Peyer's patch (tissue), 4 donors: ENCODE results near the gene PAPOLB. TPM values are rescaled to one million over a fixed set of nuclear protein-coding genes. Genes with fewer than 3 reads are reported as not detected.
A peak's percentile ranks its signal among the peaks of the same experiment; 100 is the strongest.

ENCODE experiments used
- DNase-seq, 3 donors: peaks; one replicate each; pipeline ENCODE4 v3.0.0-alpha.2; 2017 to 2019
- H3K27ac ChIP-seq, 4 donors: fragments of 200-600 bp; sonication (generic); one replicate each; pipeline ENCODE4 v1.5.1; 2016 to 2019
- H3K27me3 ChIP-seq, 2 donors: fragments of 200-600 bp; sonication (generic); one replicate each; pipeline ENCODE4 v1.5.1; 2019
- H3K36me3 ChIP-seq, 3 donors: fragments of 200-600 bp; sonication (generic); one replicate each; pipeline ENCODE4 v1.5.1; 2016 to 2019
- H3K4me1 ChIP-seq, 4 donors: fragments of 200-600 bp; sonication (generic); one replicate each; pipeline ENCODE4 v1.5.1; 2016 to 2019
- H3K4me3 ChIP-seq, 4 donors: fragments of 200-600 bp; sonication (generic); 1 replicate in 3 of 4; 2 replicates in 1 of 4; pipeline ENCODE4 v1.5.1; 2016 to 2019; ENCODE audit warnings: mild to moderate bottlenecking in 1 of 4
- H3K9me3 ChIP-seq, 4 donors: fragments of 200-600 bp; sonication (generic); one replicate each; pipeline ENCODE4 v1.5.1; 2016 to 2019; ENCODE audit warnings: mild to moderate bottlenecking in 1 of 4
- POLR2A ChIP-seq, 2 donors: fragments of 450-650 bp; IDR thresholded peaks; one replicate each; pipeline ENCODE4 v1.5.1; 2017; ENCODE audit warnings: antibody characterized with exemption in 2 of 2, mild to moderate bottlenecking in 2 of 2, moderate library complexity in 2 of 2
- total RNA-seq, 4 donors: library from RNA; depleted of rRNA; stranded (reverse); fragments of >200 nt; gene quantifications; one replicate each; pipeline ENCODE4 v1.1.0, GENCODE V29; 2016
- TF ChIP-seq, protein P1 (sequence below), 6 experiments: fragments of 450-650 bp in 4 of 6; fragments of 200-600 bp in 2 of 6; sonication (generic) in 1 of 6; IDR thresholded peaks; one replicate each; pipeline ENCODE4 v1.5.1; 2017 to 2019; ENCODE audit warnings: antibody characterized with exemption in 6 of 6, mild to moderate bottlenecking in 3 of 6, moderate library complexity in 1 of 6

The PAPOLB gene
- total RNA-seq, 4 donors from 2014 or later: not detected

DNA sequence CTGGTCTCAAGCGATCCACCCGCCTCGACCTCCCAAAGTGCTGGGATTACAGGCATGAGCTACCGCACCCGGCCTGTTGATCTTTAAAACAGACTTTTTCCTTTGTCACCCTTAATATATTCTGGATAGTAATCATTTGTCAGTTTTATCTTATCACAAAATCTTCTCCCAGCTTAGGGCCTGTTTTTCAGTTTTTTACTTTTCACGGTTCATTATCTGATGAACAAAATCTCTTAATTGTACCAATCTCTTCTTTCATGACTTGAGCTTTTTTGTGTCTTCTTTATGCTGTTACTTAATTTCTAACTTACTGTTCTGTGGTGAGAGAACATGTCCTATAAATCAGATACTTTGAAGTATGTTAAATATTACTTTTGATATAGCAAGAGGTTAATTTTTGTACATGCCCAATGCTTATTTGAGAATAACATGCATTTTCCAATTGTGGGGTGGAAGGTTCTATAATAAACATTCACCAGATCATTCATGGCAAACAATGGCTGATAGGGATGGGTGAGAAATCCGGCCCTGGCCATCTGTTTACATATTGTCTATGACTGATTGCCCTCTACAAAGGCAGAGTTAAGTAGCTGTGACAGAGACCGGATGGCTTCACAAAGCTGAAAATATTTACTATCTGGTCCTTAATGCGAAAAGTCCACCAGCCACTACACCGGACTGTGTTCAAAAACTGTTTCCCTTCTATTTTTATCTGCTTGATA lies 5.3 kb downstream of the PAPOLB start:
- no peak for TF ChIP-seq POLR2A (IDR thresholded peaks at IDR 0.05)
- TF ChIP-seq, protein P1, sequence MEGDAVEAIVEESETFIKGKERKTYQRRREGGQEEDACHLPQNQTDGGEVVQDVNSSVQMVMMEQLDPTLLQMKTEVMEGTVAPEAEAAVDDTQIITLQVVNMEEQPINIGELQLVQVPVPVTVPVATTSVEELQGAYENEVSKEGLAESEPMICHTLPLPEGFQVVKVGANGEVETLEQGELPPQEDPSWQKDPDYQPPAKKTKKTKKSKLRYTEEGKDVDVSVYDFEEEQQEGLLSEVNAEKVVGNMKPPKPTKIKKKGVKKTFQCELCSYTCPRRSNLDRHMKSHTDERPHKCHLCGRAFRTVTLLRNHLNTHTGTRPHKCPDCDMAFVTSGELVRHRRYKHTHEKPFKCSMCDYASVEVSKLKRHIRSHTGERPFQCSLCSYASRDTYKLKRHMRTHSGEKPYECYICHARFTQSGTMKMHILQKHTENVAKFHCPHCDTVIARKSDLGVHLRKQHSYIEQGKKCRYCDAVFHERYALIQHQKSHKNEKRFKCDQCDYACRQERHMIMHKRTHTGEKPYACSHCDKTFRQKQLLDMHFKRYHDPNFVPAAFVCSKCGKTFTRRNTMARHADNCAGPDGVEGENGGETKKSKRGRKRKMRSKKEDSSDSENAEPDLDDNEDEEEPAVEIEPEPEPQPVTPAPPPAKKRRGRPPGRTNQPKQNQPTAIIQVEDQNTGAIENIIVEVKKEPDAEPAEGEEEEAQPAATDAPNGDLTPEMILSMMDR (IDR thresholded peaks at IDR 0.05): no peak
- no peaks in the 10 kb centered on the region for H3K9me3 ChIP-seq
- no peaks in the 10 kb centered on the region for H3K4me1 ChIP-seq
- no peaks in the 10 kb centered on the region for H3K36me3 ChIP-seq
- no peak for DNase-seq
- no peaks in the 10 kb centered on the region for H3K27me3 ChIP-seq
- no peak overlapping the region for H3K27ac ChIP-seq
- H3K4me3 ChIP-seq: no peak overlapping the region

DNA sequence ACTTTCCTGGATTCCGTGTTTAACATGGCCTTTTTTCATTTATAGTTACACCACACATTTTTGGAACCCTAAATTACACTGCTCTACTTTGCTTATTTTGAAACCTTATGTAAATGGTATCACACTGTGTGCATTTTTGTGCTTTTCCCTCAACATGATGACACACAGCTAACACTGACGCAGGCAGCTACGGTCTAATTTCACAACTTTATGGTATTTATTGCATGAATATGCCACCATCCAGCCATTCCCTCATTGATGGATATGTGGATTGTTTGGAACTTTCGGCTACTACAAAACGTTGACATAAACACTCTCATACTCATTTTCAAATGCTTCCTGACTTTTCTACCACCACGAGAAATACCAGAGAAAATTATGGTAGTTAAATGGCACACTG lies 6.9 kb downstream of the PAPOLB start:
- TF ChIP-seq, protein P1 (IDR thresholded peaks at IDR 0.05): no peak
- TF ChIP-seq POLR2A (IDR thresholded peaks at IDR 0.05): no peak
- DNase-seq: no peak
- no peaks in the 10 kb centered on the region for H3K27me3 ChIP-seq

DNA sequence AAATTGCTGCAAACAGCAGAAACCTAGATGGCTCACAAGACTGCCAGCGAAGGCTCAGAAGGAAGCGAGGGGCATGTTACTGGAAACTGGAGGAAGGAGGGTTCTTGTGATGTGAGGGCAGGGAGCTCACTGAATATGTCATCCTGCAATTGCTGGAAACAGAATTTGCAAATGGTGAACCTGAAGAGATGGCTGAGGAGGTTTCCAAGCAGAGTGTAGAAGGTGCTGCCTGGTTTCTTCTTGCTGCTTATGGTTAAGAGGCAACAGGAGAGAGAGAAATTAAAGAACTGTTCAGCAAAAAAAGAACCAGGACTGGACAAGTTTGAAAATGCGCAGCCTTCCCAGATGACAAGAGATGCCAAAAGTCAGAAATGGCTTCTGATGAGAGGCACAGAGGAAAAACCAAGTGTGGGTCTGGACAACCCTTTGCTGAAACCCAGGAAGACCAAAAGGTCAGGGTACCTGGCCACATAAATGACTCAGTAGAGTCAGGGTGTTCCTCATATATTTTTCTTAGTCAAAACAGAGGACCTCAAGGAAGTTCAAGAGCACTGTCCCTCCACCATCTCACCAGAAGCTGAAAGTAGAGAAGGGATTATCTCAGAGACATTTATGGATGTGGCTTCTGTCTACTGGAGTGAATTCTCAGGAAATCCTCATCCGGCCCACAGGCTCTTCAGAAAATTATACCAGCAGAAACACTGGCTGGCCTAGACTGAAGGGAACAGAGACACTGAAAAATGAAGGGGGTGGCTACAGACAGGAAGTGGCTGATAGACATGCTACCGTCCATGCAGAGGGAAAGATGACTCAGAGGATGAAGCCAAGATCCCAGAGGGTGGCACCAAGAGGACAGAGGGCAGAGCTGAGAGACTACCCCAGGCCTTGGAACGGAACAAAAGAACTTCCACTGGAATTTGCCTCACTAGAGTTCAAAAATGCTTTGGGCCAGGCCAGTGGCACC lies 10.1 kb downstream of the PAPOLB start:
- H3K4me1 ChIP-seq: no peaks in the 10 kb centered on the region
- no peak overlapping the region for H3K4me3 ChIP-seq
- H3K36me3 ChIP-seq: no peaks in the 10 kb centered on the region
- no peak for TF ChIP-seq POLR2A (IDR thresholded peaks at IDR 0.05)
- TF ChIP-seq, protein P1 (IDR thresholded peaks at IDR 0.05): no peak
- H3K9me3 ChIP-seq: no peaks in the 10 kb centered on the region
- no peak for DNase-seq
- H3K27ac ChIP-seq: no peak overlapping the region
- no peaks in the 10 kb centered on the region for H3K27me3 ChIP-seq

More for the DNA sequence above, 6.9 kb downstream of the PAPOLB start:
- H3K9me3 ChIP-seq: no peaks in the 10 kb centered on the region
- H3K27ac ChIP-seq: no peak overlapping the region
- no peaks in the 10 kb centered on the region for H3K4me1 ChIP-seq
- no peak overlapping the region for H3K4me3 ChIP-seq
- H3K36me3 ChIP-seq: no peaks in the 10 kb centered on the region

DNA sequence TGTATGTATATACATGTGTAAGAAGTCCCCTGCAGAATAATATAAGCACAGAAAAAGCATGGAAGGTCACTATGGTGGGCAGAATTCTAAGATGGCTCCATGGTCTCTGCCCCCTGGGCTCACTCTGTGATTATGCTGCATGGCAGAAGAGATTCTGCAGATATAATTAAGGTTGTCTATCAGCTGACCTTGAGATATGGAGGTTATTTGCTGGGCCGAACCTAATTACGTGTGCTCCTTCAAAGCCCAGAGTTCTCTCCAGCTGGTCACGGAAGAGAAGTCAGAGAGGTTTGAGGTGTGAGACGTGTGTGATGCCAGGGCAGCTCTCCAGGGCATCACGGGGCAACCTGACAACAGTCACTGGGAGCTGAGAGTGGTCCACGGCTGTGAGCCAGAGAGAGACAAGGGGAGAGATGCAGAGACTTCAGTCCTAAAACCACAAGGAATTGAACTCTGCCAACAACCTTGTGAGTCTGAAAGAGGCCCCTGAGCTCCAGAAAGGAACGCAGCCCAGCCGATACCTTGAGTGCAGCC lies 11.5 kb downstream of the PAPOLB start:
- H3K36me3 ChIP-seq: no peaks in the 10 kb centered on the region
- H3K4me1 ChIP-seq: no peaks in the 10 kb centered on the region
- TF ChIP-seq POLR2A (IDR thresholded peaks at IDR 0.05): no peak
- TF ChIP-seq, protein P1 (IDR thresholded peaks at IDR 0.05): no peak
- H3K27me3 ChIP-seq: no peaks in the 10 kb centered on the region
- no peak overlapping the region for H3K27ac ChIP-seq
- no peak overlapping the region for H3K4me3 ChIP-seq
- no peaks in the 10 kb centered on the region for H3K9me3 ChIP-seq
- DNase-seq: no peak

DNA sequence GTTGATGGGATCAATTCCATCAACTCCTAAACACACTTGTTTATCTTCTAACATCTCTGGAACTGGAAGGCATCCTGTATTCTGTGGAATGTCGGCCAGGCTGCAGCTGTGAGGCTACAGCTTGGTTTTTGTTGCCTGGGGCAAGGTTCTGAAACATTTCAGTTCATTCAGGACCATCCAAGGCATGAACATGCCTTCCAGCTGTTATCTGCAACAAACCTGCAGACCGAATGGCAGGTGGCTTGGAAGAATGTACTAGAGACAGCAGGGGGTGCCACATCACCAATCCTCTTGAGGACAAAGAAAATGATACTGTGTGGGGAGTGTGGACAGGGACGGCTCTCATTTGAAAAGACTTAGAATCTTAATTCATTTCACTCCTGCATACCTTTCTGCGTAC lies 12.4 kb downstream of the PAPOLB start:
- Histone ChIP-seq H3K4me3 (no peak overlapping the region), H3K4me1 (no peaks in the 10 kb centered on the region), H3K27ac (no peak overlapping the region), H3K27me3 (no peaks in the 10 kb centered on the region), H3K9me3 (no peaks in the 10 kb centered on the region), H3K36me3 (no peaks in the 10 kb centered on the region)
- DNase-seq: no peak
- TF ChIP-seq, protein P1 (IDR thresholded peaks at IDR 0.05): peak in 3 of 6 experiments; percentile 13 to 25 (median 20)
- no peak for TF ChIP-seq POLR2A (IDR thresholded peaks at IDR 0.05)
